KOPT-K1 (cell line): ENCODE measurements around the gene MEF2B.

Experiments used
- H3K27ac ChIP-seq: fragments of 200-600 bp; sonication (generic); 2 replicates; pipeline ENCODE4 v1.5.1; 2016; ENCODE audit warnings: antibody characterized with exemption, mild to moderate bottlenecking, low read depth, low read length; ENCODE audit not compliant: poor library complexity, severe bottlenecking
- H3K36me3 ChIP-seq: fragments of 200-600 bp; sonication (generic); 2 replicates; pipeline ENCODE4 v1.5.1; 2017; ENCODE audit warnings: antibody characterized with exemption, mild to moderate bottlenecking, low read length, moderate library complexity; ENCODE audit not compliant: insufficient read depth
- H3K9me3 ChIP-seq: fragments of 200-600 bp; sonication (generic); 2 replicates; pipeline ENCODE4 v1.5.1; 2017; ENCODE audit warnings: antibody characterized with exemption, low read length, mild to moderate bottlenecking; ENCODE audit not compliant: insufficient read depth, poor library complexity, severe bottlenecking

The MEF2B gene

DNA sequence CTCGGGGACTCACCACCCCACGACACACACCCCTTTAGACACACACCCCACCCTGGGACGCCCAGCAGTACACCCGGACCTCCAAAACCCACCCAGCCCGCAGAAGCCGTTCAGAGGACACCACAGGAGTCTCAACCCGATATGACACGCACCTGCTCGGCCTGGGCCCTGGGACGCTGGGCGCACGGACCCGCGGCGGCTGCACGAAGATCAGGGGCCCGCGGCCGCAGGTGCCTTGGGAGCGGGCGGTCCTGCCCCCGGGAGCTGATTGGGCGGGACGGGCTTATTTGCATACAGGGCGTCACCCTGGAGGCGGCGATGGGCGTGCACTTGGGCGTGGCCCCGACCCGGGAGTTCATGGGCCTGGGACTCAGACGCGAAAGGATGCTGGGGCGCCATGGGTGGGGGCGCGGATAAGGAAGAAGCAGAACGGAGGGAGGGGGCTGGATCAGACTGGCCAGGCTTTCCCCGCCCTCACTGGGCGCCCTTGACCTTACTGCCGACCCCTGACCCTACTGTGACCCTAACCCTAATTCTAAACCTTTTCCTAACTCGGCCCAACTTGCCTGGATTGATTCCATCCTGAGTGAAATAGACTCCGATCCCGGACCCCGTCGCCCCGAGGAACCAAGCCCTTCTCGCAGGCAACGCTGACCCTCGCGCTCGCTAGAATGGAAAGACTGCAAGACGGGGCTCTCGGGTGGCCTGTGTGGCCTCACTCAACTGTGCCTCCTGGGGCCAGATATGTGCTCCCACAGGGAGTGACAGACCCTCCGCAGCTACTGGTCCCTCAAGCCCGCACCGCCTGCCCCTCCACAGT, at the start of gene MEF2B:
Gene MEF2B, minus strand, starts transcription at position 211 of the 820 bp plus-strand sequence. CDS start 19,528 bp downstream, outside the sequence.
- Histone ChIP-seq H3K36me3 (no peaks in the 10 kb centered on the region), H3K9me3 (no peaks in the 10 kb centered on the region), H3K27ac (no peak within 1 kb of the TSS)

DNA sequence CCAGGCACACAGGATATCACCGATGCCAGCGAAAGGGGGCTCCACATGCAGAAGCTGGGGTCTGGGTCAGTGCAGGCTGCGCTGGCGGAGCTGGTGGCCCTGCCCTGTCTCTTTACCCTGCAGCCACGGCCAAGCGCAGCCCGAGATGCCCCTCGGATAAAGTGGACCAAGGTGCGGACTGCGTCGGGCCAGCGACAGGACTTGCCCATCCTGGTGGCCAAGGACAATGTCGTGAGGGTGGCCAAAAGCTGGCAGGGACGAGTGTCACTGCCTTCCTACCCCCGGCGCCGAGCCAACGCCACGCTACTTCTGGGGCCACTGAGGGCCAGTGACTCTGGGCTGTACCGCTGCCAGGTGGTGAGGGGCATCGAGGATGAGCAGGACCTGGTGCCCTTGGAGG, 48.8 kb upstream of the MEF2B start:
- no peaks in the 10 kb centered on the region for H3K9me3 ChIP-seq
- no peaks in the 10 kb centered on the region for H3K36me3 ChIP-seq
- H3K27ac ChIP-seq: no peak overlapping the region

DNA sequence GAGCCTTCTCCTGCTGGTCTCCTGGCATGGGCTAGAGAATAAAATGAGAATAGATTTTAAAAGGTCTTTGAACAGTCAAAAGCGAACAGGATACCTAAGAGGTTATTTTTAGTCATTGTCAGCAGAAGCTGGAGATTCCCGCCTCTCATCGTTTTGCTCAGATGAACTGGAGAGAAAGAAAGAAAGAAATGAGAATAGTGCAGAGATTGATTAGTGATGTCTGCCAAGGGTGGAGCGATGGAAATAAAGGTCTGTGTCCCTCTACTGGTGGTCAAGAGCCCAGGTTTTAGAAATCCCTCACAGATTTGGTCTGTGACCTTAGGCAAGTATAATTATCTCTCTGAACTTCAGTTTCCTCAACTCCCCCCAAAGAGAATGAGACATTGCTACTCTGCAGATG, 47.0 kb upstream of the MEF2B start:
- Histone ChIP-seq H3K36me3 (no peaks in the 10 kb centered on the region), H3K9me3 (no peaks in the 10 kb centered on the region), H3K27ac (no peak overlapping the region)

DNA sequence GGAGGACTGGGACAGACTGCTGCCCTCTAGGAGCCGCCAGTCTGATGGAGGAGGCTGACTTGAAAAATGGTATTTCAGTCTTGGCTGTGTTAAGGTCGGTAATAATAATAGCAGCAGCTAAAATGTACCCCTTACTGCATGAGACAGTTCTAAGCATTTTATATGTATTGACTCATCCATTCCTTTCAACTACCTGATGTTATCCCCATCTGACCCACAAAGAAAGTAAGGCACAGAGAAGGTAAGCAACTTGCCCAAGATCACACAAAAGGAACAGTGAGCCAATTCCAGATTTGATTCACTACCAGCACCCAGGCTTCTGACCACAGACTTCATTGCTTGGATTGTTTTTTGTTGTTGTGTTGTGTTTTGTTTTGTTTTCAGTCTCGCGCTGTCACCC, 45.7 kb upstream of the MEF2B start:
- Histone ChIP-seq H3K36me3 (no peaks in the 10 kb centered on the region), H3K27ac (no peak overlapping the region), H3K9me3 (no peaks in the 10 kb centered on the region)

DNA sequence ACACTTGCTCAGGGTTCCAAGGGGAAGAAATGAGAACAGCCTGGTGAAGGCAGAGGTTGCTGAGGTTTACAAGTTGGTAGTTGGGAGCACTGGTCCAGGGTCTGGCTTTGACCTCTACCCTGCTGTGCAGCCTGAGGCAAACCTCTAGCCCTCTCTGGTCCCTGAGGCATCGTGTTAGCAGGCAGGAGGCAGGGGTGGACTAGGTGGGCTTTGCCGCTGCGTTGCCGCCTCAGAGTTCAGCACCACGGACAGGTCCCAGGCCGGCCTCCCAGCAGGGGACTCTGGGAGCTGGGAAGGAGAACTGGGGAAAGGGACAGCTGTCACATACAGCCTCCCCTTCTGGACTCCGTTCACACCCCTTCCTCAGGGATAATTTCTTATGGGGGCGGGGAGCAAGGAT, 44.8 kb upstream of the MEF2B start:
- H3K27ac ChIP-seq: no peak overlapping the region
- H3K36me3 ChIP-seq: no peaks in the 10 kb centered on the region
- H3K9me3 ChIP-seq: no peaks in the 10 kb centered on the region

DNA sequence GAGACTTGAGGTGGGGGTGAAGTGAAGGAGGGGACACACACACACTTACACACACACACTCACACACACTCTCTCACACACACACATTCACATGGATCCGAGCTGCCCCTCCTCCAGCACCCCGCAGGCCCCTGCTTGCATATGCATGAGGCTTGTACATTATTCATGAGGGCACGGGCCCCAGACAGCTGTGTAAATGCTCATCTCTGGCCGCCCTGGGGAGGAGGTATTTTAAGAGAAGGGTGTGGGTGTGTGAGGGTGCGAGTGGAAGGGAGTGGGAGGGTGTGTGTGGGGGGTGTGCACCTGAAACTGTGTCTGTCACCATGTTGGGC, 44.1 kb upstream of the MEF2B start:
- Histone ChIP-seq H3K36me3 (no peaks in the 10 kb centered on the region), H3K27ac (no peak overlapping the region), H3K9me3 (no peaks in the 10 kb centered on the region)

DNA sequence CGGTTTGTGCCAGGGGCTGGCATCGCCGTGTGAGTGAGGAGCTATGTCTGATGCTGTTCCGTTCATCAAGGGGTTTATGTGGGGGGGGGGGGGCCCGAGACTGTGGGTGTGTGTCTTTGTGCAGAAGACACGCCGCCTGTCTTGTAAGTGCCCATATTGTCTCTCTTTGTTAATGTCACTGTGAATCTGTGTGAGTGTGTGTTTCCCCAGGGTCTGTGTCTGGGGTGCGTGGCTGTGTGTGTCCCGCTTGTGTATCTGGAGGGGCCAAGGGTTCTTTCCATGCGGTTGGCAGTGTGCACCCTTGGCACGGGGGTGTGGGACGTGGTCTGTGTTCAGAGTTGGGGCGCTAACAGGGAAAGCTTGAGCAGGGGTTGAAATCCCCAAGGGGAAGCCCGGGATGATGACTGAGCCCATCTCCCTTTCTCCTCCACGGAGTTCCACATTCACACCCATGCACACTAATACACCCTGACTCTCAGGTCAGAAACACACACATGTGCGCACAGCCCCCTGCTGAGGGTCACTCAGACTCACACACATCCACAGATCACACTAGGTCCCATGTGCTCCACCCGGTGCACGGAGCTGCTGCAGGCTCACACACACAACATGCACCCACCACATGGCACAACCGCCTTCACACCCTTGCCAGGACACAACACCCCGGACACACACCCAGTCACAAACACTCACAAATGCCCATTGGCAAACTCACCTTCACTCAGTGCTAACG, 43.5 kb upstream of the MEF2B start:
- H3K9me3 ChIP-seq: no peaks in the 10 kb centered on the region
- H3K36me3 ChIP-seq: no peaks in the 10 kb centered on the region
- no peak overlapping the region for H3K27ac ChIP-seq

DNA sequence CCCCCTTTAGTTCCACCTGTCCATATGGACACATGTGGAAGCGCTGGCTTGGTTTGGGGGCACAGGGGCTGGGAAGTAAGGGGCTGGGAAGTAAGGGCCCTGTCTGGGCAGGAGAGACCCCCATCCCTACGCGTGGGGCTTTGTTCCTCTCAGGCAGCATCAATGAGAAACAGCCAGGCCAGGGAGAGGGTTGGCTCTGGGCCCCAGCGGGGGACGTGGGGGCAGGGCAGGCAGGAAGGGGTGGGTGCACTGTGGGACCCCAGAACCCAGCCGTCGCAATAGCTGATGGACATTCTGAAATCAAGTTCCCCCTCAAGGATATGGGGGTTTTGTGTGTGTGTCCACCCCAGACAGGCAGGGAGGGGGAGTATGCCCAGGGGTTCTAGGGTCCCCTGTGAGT, 42.9 kb upstream of the MEF2B start:
- Histone ChIP-seq H3K27ac (no peak overlapping the region), H3K9me3 (no peaks in the 10 kb centered on the region), H3K36me3 (no peaks in the 10 kb centered on the region)

DNA sequence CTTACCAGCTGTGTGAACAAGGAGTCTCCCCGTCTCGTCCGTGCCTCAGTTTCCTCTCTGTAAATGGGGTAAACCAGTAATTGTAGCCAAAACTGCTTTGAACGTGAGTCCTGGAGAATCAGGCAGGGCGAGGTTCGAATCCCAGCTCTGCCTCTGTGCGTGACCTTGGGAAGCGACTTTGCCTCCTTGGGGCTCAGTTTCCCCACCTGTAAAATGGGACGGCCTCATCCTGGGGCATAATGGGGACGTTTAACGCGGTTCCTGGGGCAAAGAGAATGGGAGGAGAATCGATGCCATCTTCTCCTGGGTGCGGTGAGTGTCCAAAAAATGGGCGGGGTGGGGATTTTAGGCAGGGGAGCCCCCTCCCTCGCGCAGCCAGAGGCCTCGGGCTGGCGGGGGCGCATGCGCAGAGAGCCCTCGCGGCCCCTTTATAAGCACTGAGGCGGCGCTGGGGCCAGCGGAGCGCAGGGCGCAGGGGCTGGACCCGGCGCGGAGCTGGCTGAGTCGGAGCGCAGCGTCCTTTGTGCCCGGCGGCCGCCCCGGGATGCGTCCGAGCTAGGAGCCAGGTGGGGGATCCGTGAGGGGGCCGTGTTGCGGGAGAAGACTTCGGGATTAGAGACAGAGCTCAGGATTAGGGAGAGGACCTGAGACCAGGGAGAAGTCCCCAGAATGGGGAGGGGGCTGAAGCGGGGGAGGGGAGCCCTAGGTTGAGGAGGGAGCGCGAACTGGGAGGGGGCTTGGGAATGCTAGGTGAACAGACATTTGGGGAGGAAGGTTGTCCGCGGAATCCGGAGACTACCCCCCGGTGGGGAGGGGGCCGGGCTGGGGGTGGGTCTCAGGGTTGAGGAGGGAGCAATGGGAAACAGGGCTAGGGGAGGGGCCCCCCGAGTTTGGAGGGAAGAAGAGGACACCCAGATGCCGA, 41.7 kb upstream of the MEF2B start, which contains the start of gene NCAN:
Gene NCAN, plus strand, starts transcription at position 460 of the 922 bp plus-strand sequence. CDS start 4,996 bp downstream, outside the sequence.
- H3K9me3 ChIP-seq: no peaks in the 10 kb centered on the region
- H3K27ac ChIP-seq: no peak within 1 kb of the TSS
- no peaks in the 10 kb centered on the region for H3K36me3 ChIP-seq

DNA sequence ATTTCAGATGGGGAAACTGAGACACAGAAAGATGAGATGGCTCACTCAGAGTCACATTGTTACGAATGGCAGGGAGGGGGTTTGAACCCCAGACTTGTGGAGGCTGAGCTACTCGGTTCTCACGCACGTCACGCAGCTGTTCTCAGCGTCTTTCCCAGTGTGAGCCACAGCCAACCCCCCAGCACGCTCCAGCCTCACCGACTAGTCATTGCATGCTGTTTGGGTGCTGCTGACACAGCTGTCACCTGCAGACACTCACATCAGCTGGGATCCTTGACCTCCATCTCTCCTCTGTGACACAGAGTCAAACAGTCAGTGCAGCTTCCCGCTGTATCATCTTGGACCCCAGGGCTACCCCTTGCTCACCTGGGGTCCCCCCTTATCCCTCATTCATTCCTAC, 39.3 kb upstream of the MEF2B start:
- Histone ChIP-seq H3K27ac (no peak overlapping the region), H3K9me3 (no peaks in the 10 kb centered on the region), H3K36me3 (no peaks in the 10 kb centered on the region)

DNA sequence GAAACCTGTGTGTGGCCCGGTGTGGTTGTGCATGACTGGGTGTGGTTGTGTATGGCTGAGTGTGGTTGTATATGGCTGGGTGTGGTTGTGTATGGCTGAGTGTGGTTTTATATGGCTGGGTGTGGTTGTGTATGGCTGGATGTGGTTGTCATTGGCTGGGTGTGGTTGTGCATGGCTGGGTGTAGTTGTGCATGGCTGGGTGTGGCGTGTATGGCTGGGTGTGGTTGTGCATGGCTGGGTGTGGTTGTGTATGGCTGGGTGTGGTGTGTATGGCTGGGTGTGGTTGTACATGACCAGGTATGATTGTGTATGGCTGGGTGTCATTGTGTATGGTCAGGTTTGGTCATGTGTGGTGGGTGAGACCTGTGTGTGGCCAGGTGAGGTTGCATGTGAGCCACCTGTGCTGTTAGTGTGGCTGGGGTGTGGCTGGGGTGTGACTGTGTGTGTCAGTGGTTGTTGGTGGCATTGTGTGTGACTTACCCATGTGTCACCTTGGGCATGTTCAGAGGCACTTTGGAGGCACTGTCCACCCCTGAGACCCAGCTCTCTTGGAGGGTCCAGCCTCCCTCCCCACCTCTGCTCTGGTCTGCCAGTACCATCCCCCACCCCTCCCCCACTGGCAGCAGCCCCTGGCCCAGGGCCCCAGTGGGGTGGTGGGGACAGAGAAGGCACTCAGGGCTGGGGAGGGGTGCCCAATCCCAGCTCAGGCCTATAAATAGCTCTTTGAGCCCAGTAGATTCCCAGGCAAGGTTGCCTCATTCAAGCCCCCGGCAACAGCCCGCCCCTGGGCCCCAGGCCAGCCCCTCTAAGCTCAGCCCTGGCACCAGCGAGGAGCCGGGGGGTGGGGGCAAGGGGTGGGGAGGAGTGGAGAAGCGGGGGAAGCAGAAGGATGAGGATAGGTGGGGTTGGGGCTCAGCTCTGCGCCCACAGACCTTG, 37.8 kb upstream of the MEF2B start:
- no peak overlapping the region for H3K27ac ChIP-seq

DNA sequence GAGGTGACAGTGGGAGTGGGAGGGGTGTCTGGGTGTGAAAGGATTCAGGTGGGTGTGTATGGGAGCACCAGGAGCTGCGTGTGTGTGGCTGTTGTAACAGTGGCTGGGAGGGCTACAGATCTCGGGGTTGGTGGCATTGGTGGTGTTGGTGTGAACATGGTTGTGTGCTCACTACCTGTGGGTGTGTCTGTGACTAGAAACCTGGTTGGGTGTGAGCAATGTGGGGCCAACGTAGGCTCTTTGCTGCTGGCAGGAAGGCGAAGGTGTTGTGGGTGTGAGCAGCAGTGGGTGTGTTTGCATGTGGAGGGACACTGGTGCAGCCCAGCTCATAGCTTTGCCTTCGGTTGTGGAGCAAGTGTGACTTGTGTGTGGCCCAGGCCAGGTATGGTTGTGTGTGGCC, 36.9 kb upstream of the MEF2B start:
- Histone ChIP-seq H3K27ac (no peak overlapping the region), H3K36me3 (peaks cover 5% of the 10 kb centered on the region; the same call in 1 of the 2 replicates), H3K9me3 (no peaks in the 10 kb centered on the region)

More for the DNA sequence above, 37.8 kb upstream of the MEF2B start:
- Histone ChIP-seq H3K36me3 (no peaks in the 10 kb centered on the region), H3K9me3 (no peaks in the 10 kb centered on the region)

DNA sequence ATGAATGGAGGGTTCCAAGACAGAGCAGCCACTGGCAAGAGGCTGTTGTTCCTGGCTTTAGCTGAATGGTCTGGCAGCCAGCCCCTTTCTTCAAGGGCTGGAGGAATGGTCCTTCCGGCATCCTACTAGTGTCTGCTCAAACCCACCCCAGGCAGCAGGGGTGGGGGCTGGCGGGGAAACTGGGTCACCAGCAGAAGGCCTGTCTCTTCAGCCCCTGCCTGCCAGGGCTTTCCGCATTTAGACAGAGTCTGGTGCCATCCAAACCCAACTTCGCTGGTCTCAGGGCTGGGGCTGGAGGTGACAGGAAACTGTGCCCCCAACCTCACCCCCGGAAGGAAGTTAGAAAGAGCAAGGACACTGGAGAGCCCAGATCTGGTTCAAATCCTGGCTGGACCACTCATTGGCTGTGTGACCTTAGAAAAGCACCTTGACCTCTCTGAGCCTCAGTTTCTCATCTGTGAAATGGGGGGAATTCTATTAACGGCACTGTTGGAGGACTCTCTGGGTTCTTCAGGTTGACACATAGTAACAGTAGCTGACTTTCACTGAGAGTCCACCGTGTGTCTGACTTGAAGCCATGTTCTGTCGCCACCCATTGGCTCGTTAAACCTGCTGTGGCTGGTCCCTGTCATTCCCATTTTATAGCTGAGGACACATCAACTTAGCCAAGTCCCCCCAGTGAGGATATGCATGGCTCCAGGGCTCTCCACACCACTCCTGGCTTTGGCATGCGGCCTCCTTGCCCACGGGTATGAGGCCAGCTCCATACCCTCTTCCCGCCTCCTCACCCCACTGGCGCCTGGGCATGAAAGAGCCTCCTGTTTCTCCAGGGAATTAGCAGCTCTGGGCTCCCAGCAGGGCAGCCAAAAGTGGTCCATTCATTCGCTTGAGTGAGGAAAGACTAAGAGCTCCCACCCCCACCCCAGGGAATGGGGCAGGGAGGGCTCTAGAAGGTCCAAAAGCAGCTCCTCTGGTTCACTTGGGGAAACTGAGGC, 35.6 kb upstream of the MEF2B start:
- no peaks in the 10 kb centered on the region for H3K9me3 ChIP-seq
- peaks cover 15% of the 10 kb centered on the region; the same call in 1 of the 2 replicates for H3K36me3 ChIP-seq
- H3K27ac ChIP-seq: no peak overlapping the region
